Smooth muscle cell (in vitro differentiated cells): ENCODE data around the gene LRP1-AS. TPM values are rescaled to one million over a fixed set of nuclear protein-coding genes. Genes with fewer than 3 reads are reported as not detected.

Experiments
- DNase-seq: peaks from one replicate; lab custom pipeline; 2025; ENCODE audit not compliant: unreplicated experiment; lab: John Stamatoyannopoulos, UW
- H2AFZ ChIP-seq: fragments of 200-600 bp; sonication (generic); 2 replicates; pipeline ENCODE4 v1.6.0; 2016; ENCODE audit warnings: antibody characterized with exemption, low read depth, mild to moderate bottlenecking
- H3F3A ChIP-seq: fragments of 200-600 bp; sonication (generic); 2 replicates; pipeline ENCODE4 v1.6.0; 2017; ENCODE audit warnings: antibody characterized with exemption, low read depth
- H3K27ac ChIP-seq: fragments of 200-600 bp; sonication (generic); 2 replicates; pipeline ENCODE4 v1.5.1; 2016; ENCODE audit warnings: low read depth, mild to moderate bottlenecking
- H3K27me3 ChIP-seq: fragments of 200-600 bp; sonication (generic); 2 replicates; pipeline ENCODE4 v1.6.1; 2016; ENCODE audit warnings: low read depth, mild to moderate bottlenecking
- H3K36me3 ChIP-seq: fragments of 200-600 bp; sonication (generic); 2 replicates; pipeline ENCODE4 v1.5.1; 2016; ENCODE audit warnings: low read depth
- H3K4me1 ChIP-seq: fragments of 200-600 bp; sonication (generic); 2 replicates; pipeline ENCODE4 v1.5.1; 2016; ENCODE audit warnings: low read depth
- H3K4me2 ChIP-seq: fragments of 200-600 bp; sonication (generic); 2 replicates; pipeline ENCODE4 v1.6.0; 2016; ENCODE audit warnings: mild to moderate bottlenecking
- H3K4me3 ChIP-seq: fragments of 200-600 bp; sonication (generic); 2 replicates; pipeline ENCODE4 v1.5.1; 2016; ENCODE audit warnings: mild to moderate bottlenecking
- H3K79me2 ChIP-seq: fragments of 200-600 bp; sonication (generic); 2 replicates; pipeline ENCODE4 v1.6.0; 2016; ENCODE audit warnings: low read depth, mild to moderate bottlenecking
- H3K9ac ChIP-seq: fragments of 200-600 bp; sonication (generic); 2 replicates; pipeline ENCODE4 v1.6.0; 2016; ENCODE audit warnings: low read depth
- H3K9me3 ChIP-seq: fragments of 200-600 bp; sonication (generic); replicated peaks from 2 replicates; pipeline ENCODE4 v1.5.1; 2016; ENCODE audit warnings: low read depth
- H4K20me1 ChIP-seq: fragments of 200-600 bp; sonication (generic); 2 replicates; pipeline ENCODE4 v1.6.0; 2016; ENCODE audit warnings: low read depth
- WGBS: methylation state at CpG from one replicate; pipeline ENCODE4 v1.1.7; 2016; ENCODE audit warnings: low lambda C conversion rate; 5-methylcytosine and 5-hydroxymethylcytosine counted together
- polyA plus RNA-seq: library from polyadenylated mRNA; unstranded; fragments of >200 nt; fragmentation: Nextera tagmentation; extraction: Ambion mirVana; gene quantifications from 2 replicates; pipeline ENCODE4 v1.2.1, GENCODE V29; 2016
- total RNA-seq: library from RNA; depleted of rRNA; stranded (reverse); fragments of >200 nt; gene quantifications from 2 replicates; pipeline ENCODE4 v1.2.3, GENCODE V29; 2014
- TF ChIP-seq, protein P1 (sequence below): fragments of 200-600 bp; sonication (generic); IDR thresholded peaks from 2 replicates; pipeline ENCODE4 v1.5.1; 2017; ENCODE audit warnings: borderline replicate concordance, mild to moderate bottlenecking, antibody characterized with exemption; ENCODE audit not compliant: insufficient read depth, poor library complexity, severe bottlenecking

Gene LRP1-AS
- total and polyA plus RNA-seq, 2 experiments from 2014 or later, result not detected

DNA sequence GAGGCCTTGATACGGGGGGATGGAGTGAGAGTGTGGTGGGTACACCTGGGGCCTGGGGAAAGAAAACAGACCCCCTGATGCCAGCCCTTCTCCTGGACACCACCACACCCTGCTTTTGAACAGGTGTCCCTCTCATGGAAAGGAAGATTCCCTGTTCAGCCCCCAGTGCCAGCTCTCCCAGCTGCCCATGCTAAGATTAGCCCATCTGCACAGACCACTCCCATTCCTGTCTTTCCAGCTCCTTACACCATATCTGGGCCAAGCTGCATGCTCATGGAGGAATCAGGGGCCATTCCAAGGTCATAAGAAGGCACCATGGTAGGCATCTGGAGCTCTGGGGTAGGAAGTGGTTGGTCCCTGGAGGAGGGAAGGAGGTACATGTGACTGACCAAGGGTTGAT lies 48.9 kb downstream of the LRP1-AS start:
- Histone ChIP-seq H3K27me3 (no peaks in the 10 kb centered on the region), H3K4me1 (peaks cover 11% of the 10 kb centered on the region), H4K20me1 (peaks cover 18% of the 10 kb centered on the region), H2AFZ (no peak overlapping the region), H3K79me2 (peaks cover under 1% of the 10 kb centered on the region), H3K9ac (no peak overlapping the region), H3K4me2 (no peak overlapping the region), H3K9me3 (no peaks in the 10 kb centered on the region), H3F3A (peaks cover 34% of the 10 kb centered on the region), H3K27ac (no peak overlapping the region), H3K36me3 (no peaks in the 10 kb centered on the region), H3K4me3 (no peak overlapping the region)
- TF ChIP-seq, protein P1, sequence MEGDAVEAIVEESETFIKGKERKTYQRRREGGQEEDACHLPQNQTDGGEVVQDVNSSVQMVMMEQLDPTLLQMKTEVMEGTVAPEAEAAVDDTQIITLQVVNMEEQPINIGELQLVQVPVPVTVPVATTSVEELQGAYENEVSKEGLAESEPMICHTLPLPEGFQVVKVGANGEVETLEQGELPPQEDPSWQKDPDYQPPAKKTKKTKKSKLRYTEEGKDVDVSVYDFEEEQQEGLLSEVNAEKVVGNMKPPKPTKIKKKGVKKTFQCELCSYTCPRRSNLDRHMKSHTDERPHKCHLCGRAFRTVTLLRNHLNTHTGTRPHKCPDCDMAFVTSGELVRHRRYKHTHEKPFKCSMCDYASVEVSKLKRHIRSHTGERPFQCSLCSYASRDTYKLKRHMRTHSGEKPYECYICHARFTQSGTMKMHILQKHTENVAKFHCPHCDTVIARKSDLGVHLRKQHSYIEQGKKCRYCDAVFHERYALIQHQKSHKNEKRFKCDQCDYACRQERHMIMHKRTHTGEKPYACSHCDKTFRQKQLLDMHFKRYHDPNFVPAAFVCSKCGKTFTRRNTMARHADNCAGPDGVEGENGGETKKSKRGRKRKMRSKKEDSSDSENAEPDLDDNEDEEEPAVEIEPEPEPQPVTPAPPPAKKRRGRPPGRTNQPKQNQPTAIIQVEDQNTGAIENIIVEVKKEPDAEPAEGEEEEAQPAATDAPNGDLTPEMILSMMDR, result no peak
- WGBS, result 100% methylated on average over 1 of the region's 1 CpG
- DNase-seq, result no peak

DNA sequence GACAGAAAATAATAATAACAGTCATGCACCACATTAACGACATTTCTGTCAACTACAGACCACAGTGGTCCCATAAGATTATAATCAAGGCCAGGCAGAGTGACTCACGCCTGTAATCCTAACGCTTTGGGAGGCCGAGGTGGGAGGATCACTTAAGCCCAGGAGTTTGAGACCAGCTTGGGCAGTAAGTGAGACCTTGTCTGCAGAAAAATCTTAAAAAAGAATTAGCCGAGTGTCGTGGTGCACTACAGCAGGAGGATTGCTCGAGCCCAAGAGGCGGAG lies 49.9 kb downstream of the LRP1-AS start:
- WGBS, result 53% methylated on average over 8 of the region's 8 CpGs
- TF ChIP-seq, protein P1, result no peak

DNA sequence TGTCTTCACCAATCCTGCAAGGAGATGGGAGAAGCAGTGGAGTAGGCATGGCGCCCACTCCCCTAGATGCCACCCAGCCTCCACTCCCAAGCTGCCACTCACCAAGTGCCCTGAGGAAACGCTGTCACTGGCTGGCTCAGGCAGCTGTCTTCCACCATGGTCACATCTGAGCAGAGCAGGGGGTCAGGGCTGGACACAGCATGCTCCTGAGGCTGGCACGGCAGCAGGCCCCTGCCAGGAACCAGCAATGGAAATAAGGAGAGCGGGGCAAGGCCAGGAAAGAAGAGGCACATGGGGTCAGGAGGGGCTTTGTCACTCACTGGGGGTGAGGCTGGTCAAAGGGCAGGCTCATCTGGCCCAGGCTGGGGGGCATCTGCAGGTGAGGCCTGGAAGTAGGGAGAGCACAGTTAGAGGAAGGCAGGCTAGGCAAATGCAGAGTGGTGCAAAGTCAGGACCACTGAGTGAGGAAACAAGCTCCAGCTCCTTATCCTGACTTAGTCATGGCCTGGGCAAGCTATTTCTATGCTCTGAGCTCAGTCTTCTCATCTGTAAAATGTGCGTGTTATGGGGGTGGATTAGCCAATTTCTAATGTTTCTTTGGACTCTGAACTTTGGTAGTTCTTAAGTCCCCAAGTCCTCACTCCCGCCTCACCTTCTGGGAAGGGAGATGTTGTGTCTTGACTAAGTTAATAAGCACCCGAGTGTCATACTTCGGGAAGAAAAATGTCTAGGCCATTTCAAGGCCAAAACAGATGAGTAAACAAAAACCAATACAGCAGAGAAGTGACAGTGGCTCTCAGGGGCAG lies 50.5 kb downstream of the LRP1-AS start:
- 87% methylated on average over 8 of the region's 8 CpGs for WGBS
- Histone ChIP-seq H4K20me1 (peaks cover 33% of the 10 kb centered on the region), H3K9ac (no peak overlapping the region), H3K27me3 (no peaks in the 10 kb centered on the region), H3K4me1 (peaks cover 15% of the 10 kb centered on the region), H3K79me2 (peaks cover 11% of the 10 kb centered on the region), H3K4me3 (no peak overlapping the region), H3K4me2 (no peak overlapping the region), H2AFZ (no peak overlapping the region), H3K9me3 (no peaks in the 10 kb centered on the region), H3K36me3 (no peaks in the 10 kb centered on the region), H3F3A (peaks cover 45% of the 10 kb centered on the region), H3K27ac (peak overlapping the region; percentile 92)
- TF ChIP-seq, protein P1, result no peak
- no peak for DNase-seq

More for the DNA sequence above, 49.9 kb downstream of the LRP1-AS start:
- peaks cover 6% of the 10 kb centered on the region for H3K79me2 ChIP-seq
- H3K27ac ChIP-seq, result peak overlapping the region; percentile 92
- H3K4me3 ChIP-seq, result no peak overlapping the region
- H3K36me3 ChIP-seq, result no peaks in the 10 kb centered on the region
- peaks cover 28% of the 10 kb centered on the region for H4K20me1 ChIP-seq
- H3K9ac ChIP-seq, result no peak overlapping the region
- H3K9me3 ChIP-seq, result no peaks in the 10 kb centered on the region
- H3K4me2 ChIP-seq, result no peak overlapping the region
- no peak for DNase-seq
- no peak overlapping the region for H2AFZ ChIP-seq
- no peaks in the 10 kb centered on the region for H3K27me3 ChIP-seq
- peaks cover 15% of the 10 kb centered on the region for H3K4me1 ChIP-seq
- peaks cover 39% of the 10 kb centered on the region for H3F3A ChIP-seq

DNA sequence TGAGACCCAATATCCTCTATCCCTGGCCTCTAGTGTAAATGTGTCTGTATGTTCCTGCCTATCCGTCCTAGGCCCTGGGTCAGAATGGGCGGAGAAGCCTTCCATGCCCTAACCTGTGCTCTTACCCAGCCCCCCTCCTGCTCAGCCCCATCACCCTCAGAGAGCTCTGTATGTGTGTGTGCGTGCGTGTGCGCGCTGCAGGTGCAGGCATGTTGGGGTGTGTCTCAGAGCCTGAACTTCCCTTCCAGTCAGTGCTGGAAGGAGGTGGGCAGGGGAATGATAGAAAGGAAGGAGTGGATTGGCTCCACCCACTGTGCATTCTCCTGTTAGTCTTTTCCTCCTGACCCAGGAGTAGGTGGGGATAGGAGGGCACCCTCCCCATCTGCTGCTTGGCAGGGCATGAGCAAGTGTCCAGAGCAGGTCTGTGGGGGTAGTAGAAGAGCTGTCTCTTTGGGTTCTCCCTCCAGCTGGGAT lies 51.3 kb downstream of the LRP1-AS start:
- 91% methylated on average over 6 of the region's 6 CpGs for WGBS
- Histone ChIP-seq H3K79me2 (peaks cover 20% of the 10 kb centered on the region), H2AFZ (no peak overlapping the region), H3K4me3 (no peak overlapping the region), H3K36me3 (no peaks in the 10 kb centered on the region), H3K27ac (peak overlapping the region; percentile 92), H3K27me3 (no peaks in the 10 kb centered on the region), H3F3A (peaks cover 47% of the 10 kb centered on the region), H4K20me1 (peaks cover 42% of the 10 kb centered on the region), H3K9me3 (no peaks in the 10 kb centered on the region), H3K4me2 (no peak overlapping the region), H3K9ac (no peak overlapping the region), H3K4me1 (peaks cover 15% of the 10 kb centered on the region)
- TF ChIP-seq, protein P1, result no peak
- DNase-seq, result no peak
